GM03348 (cell line): ENCODE measurements around the gene ZDHHC14.

Experiments used
- DNase-seq: peaks from one replicate; pipeline ENCODE4 v3.0.0; 2012; ENCODE audit warnings: low spot score

The ZDHHC14 gene

DNA sequence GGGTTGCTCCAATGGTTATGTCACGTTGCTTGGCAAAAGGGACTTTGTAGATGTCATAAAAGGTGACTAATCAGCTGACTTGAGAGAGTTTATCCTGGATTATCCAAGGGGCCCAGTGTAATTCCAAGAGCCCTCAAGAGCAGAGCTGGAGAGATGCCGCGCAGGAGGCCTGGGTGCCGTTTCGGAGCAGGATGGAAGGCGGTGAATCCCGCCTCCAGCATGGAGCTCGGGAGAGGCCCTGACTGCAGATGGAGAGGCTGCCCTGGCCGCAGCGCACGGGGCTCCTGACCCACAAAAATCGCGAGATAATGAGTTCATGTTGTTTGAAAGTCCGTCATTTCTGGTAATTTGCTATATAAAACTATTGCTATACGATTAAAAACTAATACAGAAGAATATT, 219.8 kb downstream of the ZDHHC14 start:
- DNase-seq, result no peak

DNA sequence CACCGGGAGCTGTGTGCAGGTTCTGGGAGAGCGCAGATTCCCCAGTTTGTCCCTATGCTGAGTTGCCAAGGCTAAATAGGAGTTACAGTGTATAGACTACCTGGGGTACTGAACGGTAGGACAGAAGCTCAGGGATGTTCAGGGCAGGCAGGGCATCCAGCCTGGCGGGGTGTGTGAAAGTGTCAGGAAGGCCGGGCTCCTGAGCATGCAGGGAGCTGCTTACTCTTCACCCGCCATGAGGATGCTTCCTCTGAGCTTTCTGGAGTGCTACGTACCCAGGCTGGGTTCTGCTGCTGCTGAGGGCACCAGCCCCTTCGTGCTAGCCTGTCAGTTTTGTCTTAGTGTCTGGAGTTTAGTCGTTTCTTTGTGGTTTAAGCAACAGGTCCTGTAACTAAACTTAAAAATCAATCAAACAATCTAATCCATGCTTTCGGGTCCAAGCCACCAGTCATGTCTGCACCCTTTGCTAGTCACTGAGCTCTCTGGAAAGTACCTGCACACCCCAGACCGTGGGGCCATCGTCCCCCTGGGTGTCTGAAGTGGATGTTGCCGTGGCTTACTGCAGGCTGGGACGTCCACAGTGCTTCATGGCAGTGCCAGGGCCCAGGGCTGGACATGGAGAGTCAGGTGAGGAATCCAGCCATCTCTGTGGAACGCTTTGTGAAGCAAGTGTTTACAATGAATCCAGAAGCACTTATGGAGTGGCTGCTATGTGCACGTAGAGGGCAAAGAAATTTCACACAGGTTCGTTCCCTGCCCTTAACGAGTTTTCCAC, 221.7 kb downstream of the ZDHHC14 start:
- no peak for DNase-seq

DNA sequence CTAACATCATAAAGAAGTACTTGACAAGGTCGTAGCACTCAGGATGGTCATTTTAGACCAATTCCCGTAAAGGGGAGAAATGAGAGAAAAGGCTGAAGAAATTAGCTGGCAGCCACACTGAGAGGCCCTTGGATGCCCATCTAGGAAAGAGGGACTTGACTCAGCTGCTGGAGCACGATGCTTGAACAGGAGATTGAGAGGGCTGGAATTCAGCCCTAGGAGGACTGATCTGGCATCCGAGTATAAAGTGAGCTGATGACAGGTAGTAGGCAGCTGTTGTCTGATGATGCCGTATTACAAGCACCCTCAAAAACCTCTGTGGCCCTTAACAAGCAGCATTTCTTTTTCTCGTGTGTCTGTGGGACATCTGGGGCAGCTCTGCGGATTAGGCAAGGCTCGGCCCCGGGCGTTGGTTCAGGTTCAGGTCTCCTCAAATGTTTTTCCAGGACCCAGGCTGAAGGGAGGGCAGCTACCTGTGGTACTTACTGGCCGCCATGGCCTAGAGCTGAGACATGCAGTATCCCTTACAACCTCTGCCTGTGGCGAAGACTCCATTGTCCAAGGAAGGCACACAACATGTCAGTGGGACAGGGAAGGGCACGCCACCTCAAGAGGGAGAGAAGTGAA, 222.4 kb downstream of the ZDHHC14 start:
- no peak for DNase-seq

DNA sequence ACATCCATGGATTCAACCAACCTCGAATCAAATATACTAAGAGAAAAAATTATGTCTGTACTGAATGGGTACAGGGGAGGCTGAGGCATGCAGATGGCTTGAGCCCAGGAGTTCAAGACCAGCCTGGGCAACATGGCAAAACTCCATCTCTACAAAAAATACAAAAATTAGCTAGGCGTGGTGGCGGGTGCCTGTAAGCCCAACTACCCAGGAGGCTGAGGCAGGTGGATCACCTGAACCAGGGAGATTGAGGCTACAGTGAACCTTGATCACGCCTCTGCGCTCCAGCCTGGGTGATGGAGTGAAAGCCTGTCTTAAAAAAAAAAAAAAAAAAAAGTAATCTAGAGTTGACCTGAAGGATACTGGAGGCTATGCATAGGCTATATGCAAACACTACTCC, 223.0 kb downstream of the ZDHHC14 start:
- DNase-seq, result no peak

DNA sequence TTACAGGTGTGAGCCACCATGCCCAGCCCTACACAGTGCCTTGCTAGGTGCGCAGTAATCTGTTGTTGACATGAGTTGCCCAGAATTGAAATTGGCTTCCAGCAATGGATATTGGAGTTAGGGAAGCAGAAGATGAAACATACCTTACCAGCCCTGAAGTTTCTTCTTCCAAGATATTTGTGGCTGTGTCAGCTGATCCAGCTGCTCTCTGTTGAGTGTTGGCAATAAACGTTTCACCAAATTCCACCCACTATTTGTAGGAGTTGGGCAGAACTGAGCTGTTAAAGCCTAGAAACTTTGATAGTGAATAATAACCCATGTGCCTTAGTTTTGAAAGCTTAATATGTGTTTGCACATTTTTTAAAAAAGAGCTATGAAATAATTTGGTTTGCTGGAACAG, 223.8 kb downstream of the ZDHHC14 start:
- peak; percentile 54 for DNase-seq

DNA sequence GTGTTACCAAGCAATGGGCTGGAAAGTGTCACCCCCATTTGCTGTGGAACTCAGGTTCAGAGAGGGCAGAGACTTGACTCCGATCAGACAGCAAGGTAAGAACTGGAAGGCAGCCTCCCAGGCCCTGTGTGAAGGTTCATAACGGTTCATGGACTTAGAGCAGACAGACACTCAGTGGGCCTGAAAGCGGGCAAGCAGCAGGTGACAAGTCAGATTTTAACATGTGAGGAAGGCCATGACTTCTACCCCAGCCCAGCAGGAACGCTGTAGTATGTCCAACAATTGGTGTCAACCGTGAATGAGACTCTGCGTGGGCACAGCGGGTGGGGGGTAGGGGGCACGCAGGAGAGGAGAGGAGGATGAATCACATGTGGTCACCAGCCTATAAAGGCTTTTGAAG, 224.5 kb downstream of the ZDHHC14 start:
- DNase-seq, result no peak

DNA sequence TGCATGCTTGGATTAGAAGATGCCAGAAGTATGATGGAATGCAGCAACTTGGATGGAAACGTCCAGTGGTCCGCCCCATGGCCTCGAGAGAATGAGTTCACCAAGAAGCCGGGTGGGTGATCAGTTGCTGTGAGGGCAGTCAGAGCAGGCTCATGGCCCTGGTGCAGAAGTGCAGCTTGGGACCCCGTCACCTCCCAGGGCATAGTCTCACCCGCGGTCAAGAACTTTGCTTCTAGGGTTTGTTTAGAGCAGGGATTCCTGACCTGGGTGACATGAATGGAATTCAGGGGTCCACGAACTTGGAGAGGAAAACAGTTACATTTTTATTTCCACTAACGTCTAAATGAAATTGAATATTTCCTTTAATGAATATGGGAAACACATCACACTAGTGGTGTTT, 225.5 kb downstream of the ZDHHC14 start:
- DNase-seq, result no peak

DNA sequence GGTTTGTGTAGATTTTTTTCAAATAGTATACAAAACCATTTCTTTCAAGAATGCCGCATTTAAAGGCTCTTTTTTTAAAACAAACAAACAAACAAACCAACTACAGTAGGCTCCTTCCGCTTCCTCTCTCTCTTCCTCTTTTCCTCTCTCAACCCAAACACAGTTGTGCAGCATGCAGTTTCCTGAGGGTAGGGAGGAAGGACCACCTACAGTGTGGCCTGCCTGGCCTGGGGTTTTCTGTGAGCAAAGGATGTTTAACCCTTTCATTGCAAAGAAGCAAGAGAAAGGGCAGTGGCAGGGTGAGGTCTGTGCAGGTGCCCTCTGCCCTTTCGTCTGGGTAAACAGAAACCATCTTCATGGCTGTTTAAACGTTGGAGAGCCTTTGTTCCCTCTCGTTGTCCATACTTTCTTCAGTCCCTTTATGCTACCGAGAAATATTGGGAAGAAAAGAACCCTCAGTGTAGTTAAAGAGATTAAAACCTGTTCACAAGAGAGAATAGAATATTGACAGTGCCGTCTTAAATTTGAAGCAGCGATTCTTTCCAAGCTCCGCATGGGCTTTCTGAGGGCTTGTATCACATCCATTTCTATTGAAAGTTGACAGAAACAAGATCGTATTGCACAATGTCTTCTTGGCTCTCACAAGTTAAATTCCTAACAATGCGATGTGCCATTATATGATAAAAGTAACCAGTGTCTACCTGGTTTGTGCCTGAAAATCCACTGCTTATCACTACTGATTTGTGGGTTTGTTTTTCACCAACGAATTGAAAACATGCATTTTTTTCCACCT, 226.5 kb downstream of the ZDHHC14 start:
- DNase-seq, result no peak

DNA sequence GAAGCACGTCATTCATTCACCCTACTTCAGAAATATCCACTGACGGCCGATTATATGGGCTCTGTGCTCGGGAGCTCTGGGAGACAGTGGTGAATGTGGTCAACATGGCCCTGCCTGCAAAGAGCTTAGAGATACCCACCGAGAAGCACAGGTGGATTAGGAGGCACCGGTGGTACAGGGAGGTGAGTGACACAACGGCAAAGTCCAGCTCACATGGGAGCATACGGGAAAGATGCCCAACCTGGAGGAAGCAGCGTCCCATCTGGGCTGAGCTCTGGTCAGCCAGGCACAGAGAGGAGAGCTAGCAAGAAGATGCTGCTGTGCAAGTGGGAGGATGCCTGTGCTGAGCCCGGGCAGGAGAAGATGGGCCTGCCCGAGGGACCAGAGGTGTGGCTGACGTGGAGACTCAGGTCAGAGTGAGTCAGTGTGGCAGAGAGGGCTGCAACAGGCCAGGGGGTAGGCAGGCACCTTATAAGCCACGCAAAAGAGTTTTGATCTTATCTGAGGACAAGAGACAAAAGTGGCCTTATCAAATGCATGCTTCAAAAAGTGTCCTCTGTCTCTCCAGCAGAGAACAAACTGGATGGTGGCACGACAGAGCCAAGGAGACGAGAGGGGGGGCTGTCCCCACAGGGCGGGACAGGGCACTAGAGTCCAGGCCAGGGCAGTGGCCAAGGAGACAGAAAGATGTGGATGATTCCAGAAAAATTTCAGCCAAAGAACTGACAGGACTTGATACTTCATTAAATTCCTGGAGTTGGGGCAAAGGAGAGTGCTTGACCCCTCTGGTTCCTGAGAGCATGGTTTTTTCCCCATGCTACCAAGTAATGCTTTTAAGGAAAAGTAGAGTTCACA, 227.5 kb downstream of the ZDHHC14 start:
- DNase-seq, result no peak

DNA sequence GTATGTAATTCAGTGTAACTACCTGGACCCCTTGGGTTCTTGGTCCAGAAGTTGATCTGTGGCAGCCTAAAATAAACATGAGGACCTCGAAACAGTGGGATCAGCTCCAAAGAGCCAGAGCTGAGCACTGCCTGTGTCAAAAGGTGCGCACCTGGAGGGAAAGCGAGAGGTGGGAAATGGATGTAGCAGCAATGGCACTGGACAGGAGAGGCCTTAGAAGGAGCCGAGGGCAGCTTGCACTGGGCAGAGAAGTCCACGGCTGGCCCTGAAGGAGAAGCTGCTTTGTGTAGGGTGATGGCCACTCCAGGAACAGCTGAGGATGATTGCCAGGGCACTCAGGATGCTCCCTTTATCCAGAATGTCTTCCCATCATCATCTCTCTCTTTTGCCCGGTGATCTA, 228.1 kb downstream of the ZDHHC14 start:
- DNase-seq, result no peak

DNA sequence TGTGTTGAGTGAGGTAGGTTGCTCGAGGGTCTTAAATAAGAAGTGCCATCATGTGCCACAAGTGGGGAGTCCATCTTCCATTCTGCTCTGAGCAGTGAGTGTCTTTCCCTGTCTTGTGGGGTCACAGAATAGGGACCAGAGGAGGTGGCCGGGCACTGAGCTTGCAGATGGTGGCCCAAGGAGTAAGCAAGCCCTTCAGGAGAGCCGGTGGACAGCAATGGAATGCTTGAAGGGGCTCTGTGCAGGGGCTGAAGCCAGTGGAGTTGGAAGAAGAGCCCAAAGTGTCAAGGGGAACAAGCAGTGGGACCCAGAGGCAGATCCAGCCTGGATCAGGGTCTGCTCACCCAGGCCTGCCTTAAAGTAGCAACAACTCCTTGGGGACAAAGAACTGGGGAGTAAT, 228.6 kb downstream of the ZDHHC14 start:
- DNase-seq, result no peak

DNA sequence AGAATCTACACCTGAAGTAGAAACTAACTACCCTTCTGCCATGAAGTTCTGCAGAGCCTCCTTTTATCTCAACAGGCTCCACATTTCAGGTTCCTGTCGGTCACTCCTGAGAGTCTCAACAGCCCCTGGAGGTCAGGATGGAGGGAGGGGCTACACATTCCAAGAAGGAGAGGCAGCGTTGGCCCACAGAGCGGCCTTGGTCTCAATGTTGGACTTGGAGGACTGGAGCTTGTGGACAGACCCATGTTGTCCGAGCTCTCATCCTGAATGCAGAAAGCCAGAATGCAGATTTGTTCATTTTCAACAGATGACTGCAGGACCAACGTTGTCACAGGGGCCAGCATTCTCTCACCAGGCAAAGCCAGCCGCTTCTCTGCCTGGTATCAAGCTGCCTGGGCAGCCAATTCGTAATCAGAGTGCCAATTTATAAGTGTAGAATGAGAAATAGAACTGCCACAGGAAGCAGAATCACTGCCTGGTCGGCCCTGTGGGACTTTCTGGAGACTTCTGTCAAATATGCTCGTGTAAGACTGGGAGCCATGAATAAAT, 229.5 kb downstream of the ZDHHC14 start:
- DNase-seq, result no peak

DNA sequence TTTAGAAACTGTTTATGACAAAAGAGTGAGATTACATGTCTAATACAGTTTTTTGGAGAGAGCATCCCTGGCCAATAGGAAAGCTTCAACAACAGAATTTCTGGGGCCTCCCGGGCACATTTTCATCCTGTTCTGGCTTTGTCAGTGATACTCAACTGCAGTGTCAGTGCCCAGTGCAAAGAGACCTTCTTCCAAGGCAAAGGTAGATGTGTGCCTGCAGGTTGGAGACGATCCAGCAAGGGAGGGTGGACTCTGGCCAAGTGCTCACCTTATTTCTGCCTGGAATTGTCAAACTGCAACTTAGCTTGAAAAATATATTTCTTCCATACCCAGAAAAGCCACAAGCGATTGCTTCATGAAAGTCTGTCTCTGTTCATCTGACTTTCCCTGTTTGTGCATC, 230.4 kb downstream of the ZDHHC14 start:
- DNase-seq, result no peak

DNA sequence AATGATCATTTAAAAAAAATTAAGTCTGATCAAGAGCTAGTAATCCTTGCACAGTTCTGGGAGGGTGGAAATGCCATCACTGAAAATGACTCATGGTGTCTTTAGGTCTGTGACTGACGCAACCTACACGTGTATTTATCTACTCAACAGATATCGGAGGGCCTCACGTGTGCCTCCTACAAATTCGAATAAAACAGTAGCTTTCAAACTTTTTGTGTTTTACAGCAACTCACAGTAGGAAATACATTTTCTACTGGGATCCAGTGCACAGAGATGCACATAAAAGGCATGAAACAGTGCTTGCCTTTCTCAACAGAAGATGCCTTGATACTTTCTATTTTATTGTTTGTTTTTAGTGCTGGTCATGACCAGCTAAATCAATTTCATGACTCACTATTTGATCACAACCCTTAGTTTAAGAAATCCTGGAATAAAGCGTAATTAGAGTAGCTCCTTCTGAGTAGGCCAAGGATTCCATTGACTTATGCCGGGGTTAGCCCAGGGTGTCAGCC, 232.1 kb downstream of the ZDHHC14 start:
- DNase-seq, result peak; percentile 74

DNA sequence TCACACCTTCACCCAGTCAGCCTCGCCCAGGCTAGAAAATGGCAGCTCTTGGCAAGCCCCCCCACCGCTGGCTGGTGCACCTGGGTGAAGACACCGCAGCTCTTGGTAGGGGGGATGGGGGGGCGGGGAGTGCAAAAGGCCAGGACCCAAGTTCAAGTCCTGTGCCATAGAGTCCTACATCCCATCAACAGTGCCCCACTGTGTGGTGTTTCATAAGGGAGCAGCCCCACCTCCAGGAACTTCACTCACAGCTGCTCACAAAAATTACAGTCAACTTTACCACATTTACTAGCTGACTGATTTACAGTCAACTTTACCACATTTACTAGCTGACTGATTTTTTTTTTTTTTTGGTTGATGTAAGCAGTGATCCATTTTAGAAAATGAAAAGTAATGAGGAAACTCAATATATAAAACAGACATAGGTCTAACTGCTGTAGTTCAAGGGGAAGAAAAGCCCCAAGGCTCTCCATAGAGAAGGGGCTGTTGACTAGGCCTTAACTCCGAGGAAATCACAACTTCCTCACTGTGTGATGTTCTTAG, 233.1 kb downstream of the ZDHHC14 start:
- DNase-seq, result peak; percentile 29

DNA sequence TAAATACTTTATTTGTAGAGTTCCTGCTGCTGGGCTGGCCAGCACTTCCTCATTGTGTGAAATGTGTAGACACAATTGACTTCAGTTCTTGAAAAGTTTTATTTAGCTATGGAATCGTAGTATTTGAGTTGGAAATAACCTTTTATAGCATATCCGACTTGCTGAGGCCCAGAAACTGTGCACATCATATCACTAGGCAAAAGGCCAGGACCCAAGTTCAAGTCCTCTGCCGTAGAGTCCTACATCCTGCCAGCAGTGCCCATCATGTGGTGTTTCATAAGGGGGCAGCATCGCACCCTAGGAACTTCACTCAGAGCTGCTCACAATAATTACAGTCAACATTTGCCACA, 234.4 kb downstream of the ZDHHC14 start:
- no peak for DNase-seq

DNA sequence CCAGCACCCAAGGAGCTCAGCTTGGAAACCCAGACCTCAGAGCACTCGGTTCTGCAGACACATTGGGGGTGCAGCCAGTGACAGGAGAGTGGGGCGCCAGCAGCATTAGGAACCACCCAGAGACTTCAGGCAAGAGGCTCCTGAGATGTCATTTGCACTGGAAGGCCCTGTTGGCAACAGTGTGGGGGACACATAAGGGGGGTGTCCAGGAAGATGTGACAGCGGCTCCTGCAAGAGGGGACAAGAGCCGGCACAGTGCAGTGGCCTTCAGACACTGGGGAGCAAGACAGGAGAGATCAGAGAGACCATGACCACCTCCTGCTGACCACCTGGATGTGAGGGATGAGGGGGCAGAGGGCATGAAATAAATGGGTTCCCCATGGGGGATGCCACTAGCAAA, 235.0 kb downstream of the ZDHHC14 start:
- no peak for DNase-seq

DNA sequence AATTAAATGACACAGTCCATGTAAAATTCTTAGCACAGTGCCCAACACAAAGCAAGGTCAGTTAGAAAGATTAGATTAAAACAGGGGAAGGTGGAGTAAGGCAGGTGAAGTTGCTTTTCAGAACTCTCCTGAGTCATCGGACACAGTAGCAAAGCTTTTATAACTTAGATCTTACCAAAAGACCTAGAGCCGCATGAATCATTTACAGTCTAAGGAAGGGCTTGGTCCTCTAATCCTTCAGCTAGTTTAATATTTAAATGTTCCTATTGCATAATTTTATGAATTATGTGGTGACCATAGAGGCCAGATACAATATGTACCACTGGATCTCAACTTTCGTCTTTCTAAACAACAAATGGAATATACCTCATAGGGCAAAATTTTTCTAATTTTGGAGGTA, 240.0 kb downstream of the ZDHHC14 start:
- DNase-seq, result no peak

DNA sequence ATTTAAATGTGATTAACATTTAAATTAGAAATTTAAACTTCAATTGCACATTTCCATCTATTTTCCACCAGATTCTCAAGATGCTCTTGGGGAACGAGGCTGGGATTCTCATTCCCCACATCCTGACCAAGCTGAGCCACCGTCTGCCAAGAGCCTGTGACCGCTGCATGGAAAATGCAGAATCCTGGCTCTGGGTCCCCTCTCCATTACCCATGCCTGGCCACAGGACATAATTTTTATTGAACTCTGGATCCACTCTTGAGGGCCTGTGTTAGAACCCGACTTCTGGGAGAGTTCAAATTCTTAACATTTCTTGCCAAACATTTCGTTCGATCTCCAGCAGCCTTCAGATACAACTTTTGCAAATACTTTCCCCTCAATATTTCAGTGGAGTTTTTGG, 240.4 kb downstream of the ZDHHC14 start:
- peak; percentile 44 for DNase-seq

DNA sequence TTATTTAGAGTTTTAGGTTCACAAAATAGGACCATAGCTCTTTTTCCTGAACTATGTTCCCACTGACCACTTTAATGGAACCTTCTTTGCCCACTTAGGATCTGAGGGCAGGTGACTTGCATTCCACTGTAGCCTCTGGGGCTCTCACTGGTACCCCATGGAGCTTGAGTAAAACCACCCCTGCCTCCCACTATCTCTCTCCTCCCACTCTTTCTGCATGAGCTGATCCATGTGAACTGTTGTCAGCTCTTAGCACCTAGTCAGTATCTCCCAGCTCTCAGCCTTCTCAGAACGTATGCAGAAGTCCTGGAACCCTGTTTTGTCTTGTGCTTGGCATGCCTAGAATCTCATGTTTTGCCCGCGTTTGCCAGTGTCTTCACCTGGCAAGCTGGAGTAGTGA, 241.4 kb downstream of the ZDHHC14 start:
- DNase-seq, result no peak

DNA sequence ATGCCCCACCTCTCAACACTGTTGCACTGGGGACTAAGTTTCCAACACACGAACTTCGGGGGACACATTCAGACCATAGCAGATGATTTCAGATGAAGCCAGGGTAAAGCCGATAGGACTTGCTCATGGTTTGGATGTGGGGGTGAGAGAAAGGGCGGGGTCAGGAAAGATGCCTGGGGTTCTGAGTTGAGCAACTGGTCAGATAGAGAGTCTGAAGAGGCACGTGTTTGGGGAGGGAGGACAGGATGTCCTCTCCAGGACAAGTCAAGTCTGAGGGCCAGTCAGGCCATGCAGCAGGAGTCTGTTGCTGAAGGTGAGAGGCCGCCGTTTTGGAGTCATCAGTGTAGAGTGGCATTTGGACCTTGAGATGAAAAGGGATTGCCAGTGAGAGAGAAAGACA, 244.1 kb downstream of the ZDHHC14 start:
- DNase-seq, result no peak

DNA sequence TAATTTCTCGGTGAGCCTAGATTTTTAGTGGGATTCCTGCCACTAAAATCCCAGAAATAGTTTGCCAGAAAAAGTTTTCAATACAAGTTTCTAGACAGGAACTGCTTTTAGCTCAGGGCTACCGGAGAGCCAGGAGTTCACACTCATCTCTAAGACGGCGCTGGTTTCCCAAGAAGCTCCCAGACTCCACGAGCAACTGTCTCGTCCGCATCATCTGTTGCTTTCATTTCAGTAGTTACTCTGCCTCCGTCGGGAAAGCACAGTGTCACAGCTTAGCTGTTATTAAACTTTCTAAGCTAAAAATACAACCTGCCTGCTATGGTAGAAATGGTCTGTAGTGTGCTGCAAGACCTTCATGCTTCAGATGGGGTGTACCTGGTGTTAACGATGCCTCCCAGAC, 244.8 kb downstream of the ZDHHC14 start:
- peak; percentile 52 for DNase-seq
